ENCODE data around the gene SCNN1B. TPM values are rescaled to one million over a fixed set of nuclear protein-coding genes. Genes with fewer than 3 reads are reported as not detected.
A peak's percentile ranks its signal among the peaks of the same experiment; 100 is the strongest.
"Not testable (repeated sequence)": the region's sequence is repeated elsewhere in the genome, so short reads cannot be mapped to it uniquely, and the experiment has no call there.

The SCNN1B gene
- total RNA-seq, 4 donors from 2014 or later = 8.1 to 30.5 (median 11.9) TPM

GRCh38 chr16:23388786-23389185 is 86.7 kb downstream of the SCNN1B start:
- no peak overlapping the region for H3K4me3 ChIP-seq (replicated peaks in 1 of 3)
- H3K4me1 ChIP-seq = peaks cover 13 to 37% of the 10 kb centered on the region in 2 donors
- 89 to 93% methylated on average over 14 to 15 of the region's 15 CpGs for WGBS, 2 donors
- intact Hi-C loops (cut with DNase I) = no loop called here
- peaks cover 9 to 12% of the 10 kb centered on the region in 2 donors for H3K36me3 ChIP-seq
- H3K27ac ChIP-seq = no peak overlapping the region
- TF ChIP-seq POLR2A (IDR thresholded peaks at IDR 0.05) (no peak), CTCF (IDR thresholded peaks at IDR 0.05) (no peak)
- DNase-seq = no peak
- H3K27me3 ChIP-seq = no peaks in the 10 kb centered on the region
- no peaks in the 10 kb centered on the region for H3K9me3 ChIP-seq

GRCh38 chr16:23389201-23389600 is 87.1 kb downstream of the SCNN1B start:
- WGBS, 2 donors = 97 to 99% methylated on average over 5 of the region's 5 CpGs
- no peaks in the 10 kb centered on the region for H3K9me3 ChIP-seq
- peaks cover 14 to 38% of the 10 kb centered on the region in 2 donors for H3K4me1 ChIP-seq
- TF ChIP-seq CTCF (IDR thresholded peaks at IDR 0.05) (no peak), POLR2A (IDR thresholded peaks at IDR 0.05) (no peak)
- no peak for DNase-seq
- no peak overlapping the region for H3K4me3 ChIP-seq (replicated peaks in 1 of 3)
- intact Hi-C loops (cut with DNase I) = no loop called here
- peaks cover 9 to 12% of the 10 kb centered on the region in 2 donors for H3K36me3 ChIP-seq
- no peak overlapping the region for H3K27ac ChIP-seq
- H3K27me3 ChIP-seq = no peaks in the 10 kb centered on the region

- H3K4me3 ChIP-seq (replicated peaks in 1 of 3); H3K27me3 ChIP-seq; H3K27ac ChIP-seq; intact Hi-C loops (cut with DNase I); DNase-seq; H3K9me3 ChIP-seq: not testable (repeated sequence)
- peaks cover 12 to 34% of the 10 kb centered on the region in 2 donors for H3K4me1 ChIP-seq
- 96 to 97% methylated on average over 8 of the region's 8 CpGs for WGBS, 2 donors
- H3K36me3 ChIP-seq = peaks cover 9 to 12% of the 10 kb centered on the region in 2 donors
Measured at GRCh38 chr16:23389936-23390335, 87.8 kb downstream of the SCNN1B start.

GRCh38 chr16:23391381-23392222 is 89.5 kb downstream of the SCNN1B start:
- H3K4me1 ChIP-seq = peaks cover 8 to 33% of the 10 kb centered on the region in 2 donors
- peaks cover 9 to 12% of the 10 kb centered on the region in 2 donors for H3K36me3 ChIP-seq
- intact Hi-C loops (cut with DNase I) = no loop called here
- H3K9me3 ChIP-seq = no peaks in the 10 kb centered on the region
- no peak overlapping the region for H3K4me3 ChIP-seq (replicated peaks in 1 of 3)
- H3K27me3 ChIP-seq = no peaks in the 10 kb centered on the region
- TF ChIP-seq CTCF (IDR thresholded peaks at IDR 0.05) (no peak), POLR2A (IDR thresholded peaks at IDR 0.05) (no peak)
- peak; percentile 47 to 52 for DNase-seq
- peak overlapping the region in 2 of 3 donors; percentile 27 to 66 for H3K27ac ChIP-seq
- WGBS, 2 donors = 82 to 85% methylated on average over 14 to 17 of the region's 17 CpGs

- Histone ChIP-seq H3K9me3 (no peaks in the 10 kb centered on the region), H3K36me3 (peaks cover 9 to 12% of the 10 kb centered on the region in 2 donors), H3K4me3 (replicated peaks in 1 of 3) (no peak overlapping the region), H3K27ac (peak overlapping the region in 2 of 3 donors; percentile 61 to 66), H3K4me1 (peaks cover 9 to 37% of the 10 kb centered on the region in 2 donors), H3K27me3 (no peaks in the 10 kb centered on the region)
- TF ChIP-seq CTCF (IDR thresholded peaks at IDR 0.05) = no peak
- no peak for TF ChIP-seq POLR2A (IDR thresholded peaks at IDR 0.05)
- no peak for DNase-seq
- intact Hi-C loops (cut with DNase I) = no loop called here
- WGBS, 2 donors = 97 to 100% methylated on average over 5 to 6 of the region's 6 CpGs
Measured at GRCh38 chr16:23392223-23392600, 90.1 kb downstream of the SCNN1B start.
